Left forelimb (tissue), 1 donor: ENCODE measurements around the gene COPS7A.
A peak's percentile ranks its signal among the peaks of the same experiment; 100 is the strongest.

Experiments used
- DNase-seq: peaks from one replicate; pipeline ENCODE4 v3.0.0-alpha.2; 2018; ENCODE audit warnings: low spot score

COPS7A gene

DNA sequence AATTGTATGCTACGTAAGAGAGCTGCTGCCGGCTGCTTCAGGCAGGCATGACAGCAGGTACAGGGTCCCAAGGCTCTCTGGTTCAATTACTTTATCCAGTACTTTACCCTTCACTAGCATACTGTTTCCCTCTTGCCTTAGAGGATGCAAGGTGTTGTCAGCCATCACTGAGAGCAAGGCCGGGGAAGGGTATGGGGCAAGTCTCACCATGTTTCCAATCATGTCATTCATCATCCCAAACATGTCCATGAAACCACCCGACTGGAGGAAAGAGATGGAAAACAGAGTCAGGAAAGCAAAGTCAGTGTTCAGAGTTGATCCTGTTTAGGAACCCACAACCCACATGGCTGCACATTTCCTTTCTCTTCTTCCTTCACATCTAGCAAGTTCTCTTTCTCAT lies 26.7 kb downstream of the COPS7A start:
- DNase-seq = no peak

DNA sequence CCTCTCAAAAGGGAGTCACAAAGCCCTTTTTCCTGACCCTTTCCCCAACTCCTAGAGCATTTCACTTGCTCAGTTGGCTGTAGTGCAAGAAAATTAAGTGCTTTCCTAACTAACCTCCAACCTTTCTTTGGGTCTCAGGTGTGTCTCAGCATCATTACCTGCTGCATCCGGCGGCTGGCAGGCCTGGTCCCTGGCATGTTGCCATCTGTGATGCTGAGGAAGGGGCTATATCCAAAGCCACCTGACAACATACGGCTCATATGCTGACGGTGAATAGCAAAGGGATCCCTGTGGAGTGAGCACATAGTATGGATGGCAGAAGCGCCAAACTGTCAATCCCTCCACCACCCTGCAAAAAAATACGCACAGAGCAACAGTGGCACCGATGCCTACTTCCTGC lies 27.9 kb downstream of the COPS7A start:
- no peak for DNase-seq

DNA sequence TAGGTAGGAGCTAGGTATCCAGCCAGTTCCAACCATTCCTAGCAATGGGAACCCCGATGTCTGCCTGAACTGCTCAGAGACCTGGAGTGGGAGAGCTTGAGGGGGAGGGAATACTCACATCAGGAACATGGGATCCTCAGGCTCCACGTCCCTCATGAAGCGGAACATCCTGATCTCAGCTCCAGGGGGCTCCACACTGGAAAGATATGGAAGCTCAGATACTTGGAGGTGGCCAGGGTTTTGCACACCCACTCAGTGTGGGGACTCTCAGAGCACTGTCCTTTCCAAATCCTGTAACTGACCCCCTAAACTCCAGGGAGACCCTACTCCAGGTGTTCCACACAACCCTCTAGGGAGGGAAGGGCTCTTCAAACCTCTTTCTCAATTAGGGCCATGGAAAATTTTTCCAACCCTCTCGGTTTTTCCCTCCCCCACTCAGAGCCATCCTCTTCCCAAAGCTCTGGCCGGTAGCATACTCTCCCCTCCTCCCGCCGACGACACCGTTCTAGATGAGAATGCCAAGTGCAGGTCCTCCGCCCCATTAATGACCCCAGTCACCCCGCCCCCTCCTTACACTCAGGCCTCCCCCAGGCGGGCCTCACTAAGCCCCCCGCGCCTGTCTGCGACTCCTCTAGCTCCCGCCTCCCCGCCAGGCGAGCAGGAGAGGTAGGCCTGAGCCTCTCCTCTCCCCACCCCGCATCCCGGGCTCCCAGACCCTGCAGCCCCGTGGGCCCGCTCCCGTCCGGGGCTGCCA lies 28.5 kb downstream of the COPS7A start:
- DNase-seq = no peak

DNA sequence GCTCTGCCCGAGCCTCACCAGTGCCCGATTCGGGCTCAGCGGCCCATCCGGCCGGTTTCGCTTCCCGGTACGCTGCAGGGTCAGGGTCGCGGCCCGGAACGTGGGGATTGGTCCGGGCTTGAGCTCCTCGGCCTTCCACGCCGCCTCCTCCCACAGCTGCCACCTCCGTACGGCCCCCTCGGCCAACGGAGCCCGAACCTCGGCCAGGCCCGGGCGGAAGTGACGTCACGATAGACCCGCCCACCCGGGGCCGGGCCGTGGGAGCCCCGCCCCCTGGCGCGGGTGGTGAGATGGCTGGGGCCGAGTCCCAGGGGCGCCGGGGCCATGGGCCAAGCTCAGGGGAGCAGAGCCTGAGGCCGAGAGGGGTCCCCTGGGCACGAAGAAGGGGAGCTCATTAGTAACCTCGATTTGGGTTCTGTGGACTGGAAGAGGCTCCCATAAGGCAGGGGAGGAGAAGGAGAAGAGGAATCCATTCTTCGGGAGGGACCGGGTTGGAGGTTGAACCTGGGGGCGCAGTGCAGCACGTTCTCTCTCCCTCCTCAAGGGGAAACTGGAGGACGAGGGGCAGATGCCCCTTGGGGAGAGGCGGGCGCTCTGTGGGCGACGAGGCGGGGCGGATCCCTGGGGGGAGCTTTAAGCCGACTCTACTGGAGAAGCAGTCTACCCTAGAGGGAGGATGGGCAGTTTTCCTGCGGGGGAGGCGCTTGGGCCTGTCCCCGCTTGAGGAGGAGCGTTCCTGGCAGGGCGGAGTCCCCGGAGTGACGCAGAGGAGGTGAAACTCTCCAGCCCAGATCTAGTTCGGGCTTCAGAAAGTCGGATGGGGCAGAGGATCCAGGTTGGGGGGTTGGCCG lies 29.3 kb downstream of the COPS7A start, which contains the start of gene MLF2:
TSS of gene MLF2 (minus strand) at position 221 of the 851 bp plus-strand sequence. CDS start 807 bp downstream, outside the sequence.
- peak; percentile 99 for DNase-seq

DNA sequence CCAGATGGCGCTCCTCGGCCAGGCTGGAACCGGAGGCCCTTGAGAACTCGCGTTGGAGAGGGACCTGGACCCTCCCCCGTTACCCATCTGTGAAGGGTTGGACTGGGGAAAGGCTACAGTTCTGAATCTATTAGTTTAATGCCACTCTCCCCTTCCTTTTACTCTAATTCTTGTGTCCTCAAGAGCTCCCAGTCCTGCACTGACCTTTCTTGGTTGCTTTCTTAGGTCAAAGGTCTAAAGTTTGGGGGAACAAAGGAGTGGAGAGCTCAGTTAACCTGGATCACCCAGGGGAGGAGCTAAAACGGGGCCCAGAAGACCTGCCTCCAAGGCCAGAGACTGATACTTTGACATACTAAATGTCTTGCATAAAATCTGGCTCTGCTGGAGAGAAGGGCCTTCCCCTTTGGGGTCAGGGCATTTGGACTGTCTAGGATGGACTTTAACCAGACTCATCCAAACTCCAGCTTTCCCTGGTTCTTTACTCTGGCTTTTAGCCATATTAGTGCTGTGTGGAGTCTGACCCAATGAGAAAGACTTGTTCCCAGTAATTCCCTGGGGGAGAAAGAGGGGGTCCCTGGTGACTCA lies 30.0 kb downstream of the COPS7A start:
- DNase-seq = no peak

DNA sequence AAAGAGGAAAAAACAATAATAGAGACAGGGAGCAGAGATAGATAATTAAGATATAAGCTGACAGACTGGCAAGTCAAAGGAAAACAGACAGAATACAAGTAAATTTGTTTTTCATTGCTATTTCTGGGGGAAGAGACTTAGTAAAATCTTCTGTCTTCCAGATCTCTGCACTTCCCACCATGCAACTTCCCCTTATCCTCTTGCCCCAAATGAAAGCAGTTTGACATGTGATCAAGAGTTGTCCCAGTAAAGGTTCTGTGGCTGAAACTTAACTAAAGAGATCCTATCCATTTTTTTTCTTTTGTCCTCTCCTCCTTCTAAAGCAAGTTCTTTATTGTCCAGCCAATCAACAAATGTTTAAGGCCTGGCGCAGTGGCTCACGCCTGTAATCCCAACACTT lies 30.6 kb downstream of the COPS7A start:
- DNase-seq = no peak

DNA sequence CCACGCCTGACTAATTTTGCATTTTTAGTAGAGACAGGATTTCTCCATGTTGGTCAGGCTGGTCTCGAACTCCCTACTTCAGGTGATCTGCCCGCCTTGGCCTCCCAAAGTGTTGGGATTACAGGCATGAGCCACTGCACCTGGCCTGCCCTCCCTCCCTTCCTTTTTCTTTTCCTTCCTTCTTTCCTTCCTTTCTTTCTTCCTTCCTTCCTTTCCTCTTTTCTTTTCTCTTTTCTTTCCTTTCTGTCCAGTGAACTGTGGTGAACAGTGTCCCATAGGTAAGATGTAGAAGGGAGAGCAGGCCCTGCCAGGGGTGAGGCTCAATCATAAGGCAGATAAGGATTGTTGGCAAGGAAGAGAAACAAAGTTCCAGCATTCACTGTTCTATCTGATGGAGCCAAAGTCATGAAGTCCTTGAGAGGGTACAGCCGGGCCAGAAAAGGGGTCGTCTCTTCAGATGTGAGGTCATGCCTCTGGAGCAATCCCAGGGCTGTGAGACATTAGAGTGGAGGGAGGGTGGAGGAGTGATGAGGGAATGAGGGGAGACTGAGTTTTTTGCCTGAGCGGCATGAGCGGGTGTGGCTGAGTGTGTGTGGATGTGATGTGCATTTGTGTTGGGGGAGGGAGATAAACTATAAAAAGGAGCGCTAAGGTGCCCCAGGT lies 33.3 kb downstream of the COPS7A start:
- DNase-seq = no peak

DNA sequence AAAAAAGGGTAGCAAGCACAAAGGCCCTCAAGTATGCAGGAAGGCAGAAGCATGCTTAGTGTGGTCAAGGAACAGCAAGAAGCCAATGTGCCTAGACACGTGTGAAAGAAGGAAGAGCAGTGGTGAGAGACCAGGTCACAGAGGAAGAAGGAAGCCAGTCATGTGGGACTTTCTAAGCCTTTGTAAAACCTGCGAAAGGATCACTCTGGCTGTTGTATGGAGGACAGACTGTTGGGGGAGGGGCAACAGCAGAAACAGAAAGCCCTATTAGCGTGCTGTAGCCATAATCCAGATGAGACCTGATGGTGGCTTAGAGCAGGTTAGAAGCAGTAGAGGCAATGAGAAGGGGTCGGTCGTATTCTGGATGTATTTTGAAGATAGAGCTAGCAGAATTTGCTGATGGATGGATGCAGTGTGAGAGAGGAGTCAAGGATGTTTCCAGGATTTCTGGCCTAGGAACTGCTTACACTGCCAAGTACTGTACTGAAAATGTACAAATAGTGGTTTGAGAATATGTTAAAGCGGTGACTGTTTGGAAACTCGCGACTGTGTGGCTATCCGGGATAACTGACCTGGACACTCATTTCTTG lies 34.8 kb downstream of the COPS7A start:
- DNase-seq = no peak

DNA sequence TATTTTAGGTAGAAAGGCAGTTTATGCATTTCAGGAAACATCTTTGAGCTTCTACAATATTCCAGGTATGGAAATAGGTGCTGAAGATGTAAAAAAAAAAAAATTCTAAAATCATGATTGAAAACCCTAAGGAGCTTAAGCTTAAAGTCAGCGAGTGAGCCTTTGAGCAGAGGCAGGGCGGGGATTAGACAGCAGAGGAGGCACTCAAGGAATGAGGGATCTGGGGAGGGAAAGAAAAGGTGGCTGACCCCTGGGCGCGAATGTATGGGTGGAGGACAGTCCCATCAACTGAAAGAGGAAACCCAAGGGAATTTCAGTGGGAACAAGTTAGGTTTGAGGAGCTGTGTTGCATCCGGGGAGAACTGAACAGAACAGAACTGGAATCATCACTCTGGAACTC lies 35.9 kb downstream of the COPS7A start:
- no peak for DNase-seq

DNA sequence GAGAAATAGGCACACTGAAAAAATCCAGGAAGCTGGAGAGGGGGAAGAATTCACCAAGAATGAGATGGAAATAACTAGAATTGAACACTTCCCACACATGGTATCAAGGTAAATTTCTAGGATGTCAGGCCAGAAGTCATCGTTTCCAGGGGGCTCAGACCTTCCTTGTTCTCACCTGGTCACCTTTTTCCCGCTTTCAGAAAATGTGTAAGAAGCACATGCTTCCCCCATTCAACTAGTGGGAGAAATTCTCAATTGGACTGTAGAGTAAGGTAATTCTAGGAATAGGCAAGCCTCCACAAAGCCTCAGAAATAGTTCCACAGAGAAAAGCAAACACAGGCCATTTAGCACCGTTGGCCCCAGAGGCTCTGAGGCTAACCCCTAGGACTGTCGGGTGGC lies 39.5 kb downstream of the COPS7A start:
- DNase-seq = no peak

DNA sequence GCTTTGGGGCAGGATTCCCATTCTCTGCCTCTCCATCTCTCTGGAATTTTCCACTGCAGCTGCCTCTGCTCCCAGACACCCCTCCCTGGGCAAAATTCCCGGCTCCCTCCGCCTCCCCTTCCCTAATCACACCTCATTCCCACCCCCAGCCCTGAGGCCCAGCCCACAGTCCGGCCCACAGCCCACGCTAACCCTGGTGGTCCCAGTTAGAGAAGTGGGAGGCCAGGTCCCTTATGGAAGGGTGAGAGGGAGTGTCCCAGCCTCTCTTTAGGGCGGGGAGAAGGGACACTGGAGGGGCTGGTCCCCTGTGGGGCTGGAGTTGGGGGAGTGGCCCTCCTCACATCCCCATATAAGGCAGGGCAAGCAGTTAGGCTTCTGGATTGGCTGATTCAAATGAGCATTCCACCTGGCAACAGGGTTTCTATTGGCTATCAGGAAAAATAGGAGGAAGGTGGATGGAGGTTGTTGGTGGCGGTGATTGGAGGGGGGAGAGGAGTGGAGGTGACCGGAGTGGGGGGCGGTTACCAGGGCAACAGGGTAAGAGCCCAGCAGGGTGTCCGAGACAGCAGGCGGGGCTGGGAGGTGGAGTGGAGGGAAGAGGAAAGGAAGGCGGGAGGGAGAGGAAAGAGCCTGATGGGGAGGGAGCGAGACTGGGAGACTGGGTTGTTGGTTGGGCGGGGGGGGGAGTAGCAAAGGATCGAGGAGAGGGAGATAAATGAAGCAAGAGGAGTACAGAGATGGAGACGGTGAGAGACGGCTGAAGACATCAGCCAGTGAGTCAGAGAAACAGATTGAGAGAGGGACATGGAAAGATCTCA lies 40.4 kb downstream of the COPS7A start:
- peak; percentile 96 for DNase-seq

DNA sequence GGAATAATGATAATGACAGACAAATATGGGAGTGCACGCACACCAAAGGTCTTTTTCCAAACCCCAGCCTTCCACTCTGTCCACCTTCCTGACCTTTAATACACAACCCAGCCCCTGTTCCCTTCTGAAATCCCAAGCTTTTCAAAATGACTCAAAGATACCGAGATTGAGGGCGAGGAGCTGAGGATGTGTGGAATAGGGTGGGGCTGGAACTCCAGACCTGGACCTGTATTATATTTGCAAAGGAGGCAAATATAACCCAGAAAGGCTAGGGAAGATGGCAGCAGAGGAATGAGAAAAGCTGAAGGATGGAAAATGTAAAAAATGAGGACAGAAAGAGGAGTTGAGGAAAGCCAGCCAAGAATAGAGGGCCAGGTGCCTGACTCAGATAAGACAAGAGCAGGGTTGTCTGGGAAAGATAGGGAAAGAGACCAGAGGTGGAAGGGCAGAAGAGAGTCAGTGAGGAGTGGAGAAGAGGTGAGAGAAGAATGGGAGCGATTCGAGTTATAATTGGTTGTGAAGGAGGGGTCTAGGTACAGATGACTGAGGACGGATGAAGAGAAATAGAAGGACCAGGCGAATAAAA lies 41.3 kb downstream of the COPS7A start:
- DNase-seq = no peak

DNA sequence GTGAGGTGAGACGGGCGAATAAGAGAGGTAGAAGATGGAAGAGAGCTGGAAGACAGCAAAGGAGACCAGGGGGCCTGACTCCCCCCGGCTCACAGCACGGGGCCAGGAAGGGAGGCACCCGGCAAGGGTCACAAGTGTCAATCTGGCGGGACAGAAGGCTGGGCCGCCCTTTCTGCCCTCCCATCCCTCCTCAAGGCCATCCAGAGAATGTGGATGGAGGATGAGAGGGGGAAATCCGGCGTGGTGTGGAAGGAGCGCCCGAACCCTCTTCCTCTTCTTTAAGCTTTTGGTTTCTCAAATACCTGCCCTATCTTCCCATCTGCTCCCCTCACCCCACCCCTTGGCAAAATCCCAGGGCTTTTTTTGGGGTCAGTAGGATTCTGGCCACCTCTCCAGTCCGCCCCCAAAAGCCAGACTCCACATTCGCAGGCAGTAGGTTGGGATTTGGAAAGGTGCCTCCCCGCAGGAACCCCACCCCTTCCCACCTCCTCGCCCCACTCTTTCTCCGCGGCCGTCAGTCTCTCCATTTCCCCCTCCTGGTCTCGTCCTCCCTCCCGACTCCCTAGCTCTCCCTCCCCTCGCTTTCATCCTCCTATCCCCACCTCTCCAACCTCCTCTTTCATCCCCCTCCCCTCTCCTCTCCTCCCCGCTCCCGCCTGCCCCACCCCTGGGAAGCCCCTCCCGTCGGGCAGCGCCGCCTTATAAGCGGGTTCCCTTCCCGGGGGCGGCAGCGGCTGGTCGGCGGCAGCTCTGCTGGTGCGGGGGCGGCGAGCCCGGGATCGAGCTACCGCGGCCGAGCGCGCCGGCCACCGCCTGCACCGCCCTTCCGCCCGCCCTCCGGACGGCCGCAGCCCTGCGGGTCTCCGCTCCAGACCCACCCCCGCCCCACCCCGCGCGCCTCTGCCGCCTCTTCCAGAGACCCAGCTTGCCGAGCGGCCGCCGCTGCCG lies 42.1 kb downstream of the COPS7A start, which contains the start of gene PTMS:
TSS of gene PTMS (plus strand) at position 730 of the 948 bp plus-strand sequence. CDS start 343 bp downstream, outside the sequence.
- DNase-seq = peak; percentile 93

DNA sequence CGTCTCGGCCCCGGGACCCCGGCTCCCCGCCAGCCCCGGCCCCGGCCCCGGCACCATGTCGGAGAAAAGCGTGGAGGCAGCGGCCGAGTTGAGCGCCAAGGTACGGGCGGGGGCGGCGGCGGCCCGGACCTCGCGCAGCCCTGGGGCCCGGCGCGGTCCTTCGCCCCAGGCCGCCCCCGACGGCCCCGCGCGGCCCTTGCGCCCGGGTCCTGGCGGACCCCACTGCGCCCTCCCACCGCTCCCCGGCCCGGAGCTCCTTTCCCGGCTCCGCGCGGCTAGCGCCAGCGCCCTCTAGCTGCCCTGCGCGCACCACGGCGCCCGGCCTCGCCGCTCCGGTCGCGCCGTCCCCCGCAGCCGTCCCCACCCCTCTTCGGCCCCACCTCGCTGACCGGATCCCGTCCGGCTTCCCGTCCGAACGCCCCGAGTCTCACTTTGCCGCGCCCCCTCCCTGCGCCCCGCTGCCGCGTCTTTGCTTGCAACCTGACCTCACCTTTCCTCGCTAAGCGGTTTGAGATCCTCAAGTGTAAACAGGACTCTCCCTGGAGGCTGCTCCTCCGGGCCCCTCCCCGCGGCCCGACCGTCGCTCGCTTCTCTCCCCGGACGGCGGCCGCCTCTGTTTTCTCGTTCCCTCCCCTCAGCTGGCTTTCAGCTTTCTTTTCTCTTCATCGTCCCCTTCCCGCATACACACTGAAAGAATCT lies 43.0 kb downstream of the COPS7A start:
- DNase-seq = peak; percentile 89

DNA sequence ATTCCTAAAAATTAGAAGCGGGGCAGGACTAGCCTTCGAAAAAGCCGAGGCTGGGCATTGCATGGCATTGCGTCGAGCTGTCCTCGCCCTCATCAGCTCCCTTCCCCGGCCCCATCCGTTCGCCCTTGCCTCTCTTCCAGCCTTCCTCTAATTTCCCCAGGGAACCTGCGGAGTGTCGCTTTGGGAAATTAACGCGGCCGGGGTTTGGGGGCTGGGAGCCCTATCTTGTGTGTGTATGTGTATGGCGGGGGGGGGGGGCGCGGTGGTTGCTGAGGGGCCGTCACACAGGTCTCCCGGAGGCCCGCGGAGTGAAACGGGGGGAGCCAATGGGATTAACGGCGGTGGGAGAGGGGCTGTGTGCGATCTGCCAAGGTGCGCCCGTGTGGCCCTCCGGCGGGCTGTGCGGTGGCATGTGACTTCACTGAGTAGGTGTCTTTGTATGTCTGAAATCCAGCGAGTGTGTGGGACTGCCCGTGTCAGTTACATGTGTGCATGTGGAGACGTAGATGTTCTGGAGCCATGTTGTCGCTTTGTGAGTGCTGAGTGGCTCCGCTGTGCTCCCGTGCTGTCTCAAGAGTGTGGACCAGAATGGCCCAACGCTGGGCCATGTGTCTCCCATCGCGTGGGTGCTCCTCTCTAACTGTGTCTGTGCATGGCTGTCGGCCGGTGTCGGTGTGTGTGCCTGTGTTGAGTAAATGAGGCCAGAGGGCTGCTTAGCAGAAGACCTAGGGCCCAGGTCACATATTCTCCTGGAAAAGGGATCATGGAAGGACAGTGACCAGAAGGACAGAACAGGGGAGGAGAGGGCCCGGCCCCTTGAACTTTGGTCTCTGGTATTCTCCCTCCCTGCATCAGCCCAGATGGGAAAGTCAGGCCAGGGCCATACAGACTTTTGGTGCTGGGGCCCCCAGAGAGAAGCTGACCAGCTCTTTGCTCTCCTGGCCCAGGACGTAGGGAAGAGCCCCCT lies 43.8 kb downstream of the COPS7A start:
- no peak for DNase-seq

DNA sequence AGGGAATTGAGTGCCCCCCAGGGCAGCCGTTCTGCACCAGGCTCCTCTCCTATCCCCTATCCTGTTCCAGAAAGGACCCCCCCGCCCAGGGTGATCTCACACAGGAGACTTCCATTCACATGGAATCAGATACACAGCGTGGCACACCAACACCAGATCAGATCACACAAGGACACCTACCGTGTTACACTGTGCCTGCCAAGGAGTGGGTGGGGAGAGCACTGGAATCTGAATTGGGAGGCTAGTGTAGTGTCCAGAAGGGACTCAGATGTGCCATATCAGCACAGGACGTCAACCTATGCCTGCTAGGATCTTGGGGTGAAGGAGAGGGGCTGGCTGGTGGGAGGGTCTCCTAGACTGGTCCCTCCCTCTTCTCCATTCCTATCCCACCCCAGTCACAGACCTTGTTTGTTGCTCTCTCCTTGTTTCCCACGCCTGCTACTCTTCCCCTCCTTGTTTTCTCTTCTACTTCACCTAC lies 44.6 kb downstream of the COPS7A start:
- DNase-seq = no peak

DNA sequence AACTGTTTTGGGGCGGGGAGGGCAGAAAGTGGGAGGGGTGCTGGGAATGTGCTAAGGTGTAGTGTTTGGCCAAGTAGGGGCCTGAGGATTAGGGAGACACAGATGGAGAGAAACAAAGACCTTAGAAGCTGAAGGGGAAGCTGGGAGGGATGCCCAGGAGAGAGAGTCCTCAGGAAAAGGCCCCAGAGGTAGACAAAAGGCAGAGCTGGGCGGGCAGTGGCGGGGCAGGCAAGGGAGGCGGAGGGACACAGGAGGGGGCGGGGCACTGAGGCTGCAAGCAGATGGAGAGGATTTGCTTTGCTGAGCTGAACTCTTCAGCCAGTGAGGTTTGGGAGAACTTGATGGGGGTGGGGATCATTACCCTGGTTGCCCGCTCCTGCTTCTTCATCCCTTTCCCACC lies 45.1 kb downstream of the COPS7A start:
- no peak for DNase-seq
